SKM-1 treated with dmso at 0.1 percent for 144 hours (cell line): Measurements from ENCODE around the gene SPATS2.
"Not testable (repeated sequence)": the region's sequence is repeated elsewhere in the genome, so short reads cannot be mapped to it uniquely, and the experiment has no call there.

Experiments
- DNase-seq: peaks from one replicate; lab custom pipeline; 2025; ENCODE audit not compliant: unreplicated experiment; lab: John Stamatoyannopoulos, UW

Gene SPATS2

GRCh38 chr12:49509681-49510080 is 142.4 kb downstream of the SPATS2 start:
- not testable (repeated sequence) for DNase-seq

- DNase-seq: no peak
These were observed 144.1 kb downstream of the SPATS2 start for GRCh38 chr12:49511410-49511809.

- no peak for DNase-seq
These were observed 145.3 kb downstream of the SPATS2 start for GRCh38 chr12:49512546-49512945.

- no peak for DNase-seq
These were observed 148.0 kb downstream of the SPATS2 start for GRCh38 chr12:49515266-49515665.

GRCh38 chr12:49518914-49519573 is 151.8 kb downstream of the SPATS2 start:
- no peak for DNase-seq

- DNase-seq: no peak
These were observed 152.3 kb downstream of the SPATS2 start for GRCh38 chr12:49519574-49519936.

- no peak for DNase-seq
These were observed 154.1 kb downstream of the SPATS2 start for GRCh38 chr12:49521389-49521788.

- DNase-seq: no peak
These were observed 157.5 kb downstream of the SPATS2 start for GRCh38 chr12:49524660-49525324.

- DNase-seq: no peak
These were observed 158.7 kb downstream of the SPATS2 start for GRCh38 chr12:49525942-49526341.

GRCh38 chr12:49527361-49528130 is 160.3 kb downstream of the SPATS2 start:
- DNase-seq: no peak

- DNase-seq: peak; percentile 63
These were observed 162.2 kb downstream of the SPATS2 start for GRCh38 chr12:49529414-49529813.

GRCh38 chr12:49531745-49532144 is 164.5 kb downstream of the SPATS2 start:
- no peak for DNase-seq

- DNase-seq: no peak
These were observed 166.1 kb downstream of the SPATS2 start for GRCh38 chr12:49533331-49533730.

GRCh38 chr12:49534122-49534521 is 166.9 kb downstream of the SPATS2 start:
- not testable (repeated sequence) for DNase-seq

- no peak for DNase-seq
These were observed 167.5 kb downstream of the SPATS2 start for GRCh38 chr12:49534731-49535278.

- no peak for DNase-seq
These were observed 168.8 kb downstream of the SPATS2 start for GRCh38 chr12:49535921-49536525.

GRCh38 chr12:49536526-49537071 is 169.3 kb downstream of the SPATS2 start:
- peak; percentile 29 for DNase-seq

- no peak for DNase-seq
These were observed 170.0 kb downstream of the SPATS2 start for GRCh38 chr12:49537231-49537751.

GRCh38 chr12:49537752-49538509 is 170.7 kb downstream of the SPATS2 start:
- no peak for DNase-seq
